OCI-LY7 (cell line): Measurements from ENCODE around the gene IGLL5.

Experiments
- EZH2phosphoT487 ChIP-seq: fragments of 200-600 bp; sonication (generic); IDR thresholded peaks from 2 replicates; pipeline ENCODE4 v1.6.1; 2018; ENCODE audit warnings: low read depth, borderline replicate concordance, mild to moderate bottlenecking, mixed run types, antibody characterized with exemption, low read length, moderate library complexity, mixed read lengths
- TF ChIP-seq, protein P1 (sequence below): fragments of 200-600 bp; sonication (generic); conservative IDR thresholded peaks from 2 replicates; pipeline ENCODE4 v1.5.1; 2014; ENCODE audit warnings: mild to moderate bottlenecking, antibody characterized with exemption, low read length, moderate library complexity, mixed read lengths

DNA sequence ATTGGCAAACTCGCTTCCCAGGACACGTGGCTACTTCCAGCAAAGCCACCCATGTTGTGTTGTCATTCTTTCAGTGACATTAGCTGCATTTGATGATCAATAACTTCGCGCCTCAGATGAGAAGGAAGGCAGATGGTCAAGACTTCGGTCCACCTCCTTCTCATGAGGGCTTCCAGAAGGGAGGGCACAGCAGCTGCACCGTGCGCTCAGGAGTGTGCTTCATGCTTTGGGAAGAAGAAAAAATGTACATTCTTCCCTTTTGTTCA, 25.3 kb downstream of the IGLL5 start:
- TF ChIP-seq, protein P1, sequence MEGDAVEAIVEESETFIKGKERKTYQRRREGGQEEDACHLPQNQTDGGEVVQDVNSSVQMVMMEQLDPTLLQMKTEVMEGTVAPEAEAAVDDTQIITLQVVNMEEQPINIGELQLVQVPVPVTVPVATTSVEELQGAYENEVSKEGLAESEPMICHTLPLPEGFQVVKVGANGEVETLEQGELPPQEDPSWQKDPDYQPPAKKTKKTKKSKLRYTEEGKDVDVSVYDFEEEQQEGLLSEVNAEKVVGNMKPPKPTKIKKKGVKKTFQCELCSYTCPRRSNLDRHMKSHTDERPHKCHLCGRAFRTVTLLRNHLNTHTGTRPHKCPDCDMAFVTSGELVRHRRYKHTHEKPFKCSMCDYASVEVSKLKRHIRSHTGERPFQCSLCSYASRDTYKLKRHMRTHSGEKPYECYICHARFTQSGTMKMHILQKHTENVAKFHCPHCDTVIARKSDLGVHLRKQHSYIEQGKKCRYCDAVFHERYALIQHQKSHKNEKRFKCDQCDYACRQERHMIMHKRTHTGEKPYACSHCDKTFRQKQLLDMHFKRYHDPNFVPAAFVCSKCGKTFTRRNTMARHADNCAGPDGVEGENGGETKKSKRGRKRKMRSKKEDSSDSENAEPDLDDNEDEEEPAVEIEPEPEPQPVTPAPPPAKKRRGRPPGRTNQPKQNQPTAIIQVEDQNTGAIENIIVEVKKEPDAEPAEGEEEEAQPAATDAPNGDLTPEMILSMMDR = no peak
- TF ChIP-seq EZH2phosphoT487 = no peak
